ENCODE data around the gene GREB1.

The GREB1 gene

DNA sequence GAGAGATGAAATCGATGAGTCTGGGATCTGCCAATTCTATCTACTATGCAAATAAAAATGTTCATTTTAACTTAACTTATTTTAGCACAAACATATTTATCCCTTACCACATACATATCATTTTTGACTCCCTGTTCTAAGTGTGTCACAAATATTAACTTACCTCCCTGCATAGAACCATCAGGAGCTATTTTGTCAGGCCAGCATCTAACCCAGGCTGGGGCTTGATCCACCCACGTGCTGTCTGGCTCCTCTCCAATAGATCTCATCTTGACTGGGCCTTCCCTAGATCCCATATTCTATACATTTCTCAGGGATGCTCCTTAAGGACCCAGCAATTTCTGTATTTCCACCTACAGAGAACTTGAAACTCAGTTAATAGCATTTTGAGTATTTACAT lies 115.2 kb downstream of the GREB1 start:
- no peak overlapping the region for H3K9ac ChIP-seq (ENCODE audit: low read length)
- no peak overlapping the region for H3K27ac ChIP-seq (ENCODE audit: low read depth, low read length)
- no peaks in the 10 kb centered on the region for H3K27me3 ChIP-seq (ENCODE audit: control insufficient read depth, insufficient read depth, low read length)
- no peaks in the 10 kb centered on the region for H3K9me3 ChIP-seq (ENCODE audit: control insufficient read depth, insufficient read depth, low read depth, low read length)
- no peak overlapping the region for H3K4me3 ChIP-seq (ENCODE audit: low read depth, low read length)
- H3K4me1 ChIP-seq (ENCODE audit: control insufficient read depth, insufficient read depth, low read length) = no peaks in the 10 kb centered on the region
- no peaks in the 10 kb centered on the region for H3K36me3 ChIP-seq (ENCODE audit: control insufficient read depth, insufficient read depth, low read length)

DNA sequence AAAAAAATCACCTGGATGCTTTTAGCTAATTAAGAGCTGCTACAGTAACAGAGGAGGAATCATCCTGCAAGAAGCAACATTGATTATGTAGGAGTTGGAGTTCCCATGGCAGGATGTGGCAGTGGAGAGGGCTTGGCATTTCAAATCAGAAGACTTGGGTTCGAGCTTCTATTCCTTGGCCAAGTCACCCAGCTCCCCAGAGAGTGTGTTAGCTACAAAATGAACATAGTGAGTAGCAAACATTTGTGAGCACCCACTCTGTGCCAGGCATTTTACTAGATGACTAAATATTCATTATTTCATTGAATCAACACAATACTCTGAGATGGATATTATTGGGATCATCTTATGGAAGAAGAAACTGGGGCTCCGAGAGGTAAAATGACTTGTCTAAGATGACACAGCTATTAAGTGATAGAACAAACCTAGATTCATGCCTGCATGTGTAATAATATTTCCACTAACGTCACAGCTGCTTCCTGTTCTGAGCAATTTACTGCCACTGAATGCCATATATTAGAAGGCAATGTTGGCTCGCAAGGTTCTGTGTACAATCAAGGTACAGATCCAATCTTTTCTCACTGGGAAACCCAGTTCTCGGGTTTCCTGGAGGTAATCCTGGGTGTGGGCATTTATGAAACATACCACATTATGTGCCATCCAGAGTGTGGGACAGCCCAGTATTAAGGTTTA lies 118.2 kb downstream of the GREB1 start:
- no peaks in the 10 kb centered on the region for H3K27me3 ChIP-seq (ENCODE audit: control insufficient read depth, insufficient read depth, low read length)
- no peak overlapping the region for H3K27ac ChIP-seq (ENCODE audit: low read depth, low read length)

DNA sequence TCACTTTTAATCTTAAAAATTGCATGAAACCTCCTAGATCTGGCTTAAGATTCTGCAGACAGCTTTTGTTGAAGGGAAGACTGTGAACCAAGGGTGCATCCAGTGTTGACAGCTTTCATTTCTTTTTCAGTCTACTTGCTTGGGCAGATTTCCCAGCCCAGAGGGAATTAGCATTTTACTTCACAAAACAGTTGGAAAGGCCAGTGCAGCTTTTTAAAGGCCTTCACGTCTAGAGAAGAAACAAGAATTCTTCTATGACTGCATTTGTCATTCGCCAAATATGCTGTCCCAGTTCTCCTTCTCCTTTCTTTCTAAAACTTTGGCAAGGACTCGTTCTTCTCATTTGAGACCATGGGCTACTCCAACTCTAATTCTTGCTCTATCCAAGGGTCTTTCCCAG lies 118.7 kb downstream of the GREB1 start:
- no peaks in the 10 kb centered on the region for H3K27me3 ChIP-seq (ENCODE audit: control insufficient read depth, insufficient read depth, low read length)
- H3K36me3 ChIP-seq (ENCODE audit: control insufficient read depth, insufficient read depth, low read length) = no peaks in the 10 kb centered on the region
- H3K4me3 ChIP-seq (ENCODE audit: low read depth, low read length) = no peak overlapping the region
- no peaks in the 10 kb centered on the region for H3K9me3 ChIP-seq (ENCODE audit: control insufficient read depth, insufficient read depth, low read depth, low read length)
- no peak overlapping the region for H3K27ac ChIP-seq (ENCODE audit: low read depth, low read length)
- H3K9ac ChIP-seq (ENCODE audit: low read length) = no peak overlapping the region
- no peaks in the 10 kb centered on the region for H3K4me1 ChIP-seq (ENCODE audit: control insufficient read depth, insufficient read depth, low read length)

More for the DNA sequence above, 118.2 kb downstream of the GREB1 start:
- Histone ChIP-seq H3K9me3 (ENCODE audit: control insufficient read depth, insufficient read depth, low read depth, low read length) (no peaks in the 10 kb centered on the region), H3K4me3 (ENCODE audit: low read depth, low read length) (no peak overlapping the region), H3K9ac (ENCODE audit: low read length) (no peak overlapping the region), H3K36me3 (ENCODE audit: control insufficient read depth, insufficient read depth, low read length) (no peaks in the 10 kb centered on the region), H3K4me1 (ENCODE audit: control insufficient read depth, insufficient read depth, low read length) (no peaks in the 10 kb centered on the region)

DNA sequence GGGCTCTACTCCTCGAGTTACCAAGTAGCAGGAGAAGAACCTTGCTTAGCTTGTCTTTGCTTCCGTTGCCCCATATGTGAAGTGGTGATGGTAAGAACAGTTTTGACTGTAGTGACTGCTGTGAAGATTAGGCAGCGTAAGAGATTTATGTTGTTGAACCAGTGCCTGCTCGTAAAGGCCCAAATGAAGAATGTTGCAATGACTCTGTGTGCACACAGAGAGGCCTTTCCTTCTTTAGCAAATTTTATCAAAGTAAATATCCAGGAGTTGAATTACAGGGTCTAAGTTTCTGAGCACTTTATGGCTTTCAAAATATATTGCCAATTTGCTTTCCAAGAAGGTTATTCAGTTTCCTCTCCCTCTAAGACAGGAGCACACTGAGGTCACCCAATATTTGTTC lies 121.7 kb downstream of the GREB1 start:
- Histone ChIP-seq H3K36me3 (ENCODE audit: control insufficient read depth, insufficient read depth, low read length) (no peaks in the 10 kb centered on the region), H3K4me3 (ENCODE audit: low read depth, low read length) (no peak overlapping the region), H3K4me1 (ENCODE audit: control insufficient read depth, insufficient read depth, low read length) (no peaks in the 10 kb centered on the region), H3K9ac (ENCODE audit: low read length) (no peak overlapping the region), H3K9me3 (ENCODE audit: control insufficient read depth, insufficient read depth, low read depth, low read length) (0 out of 2 replicates have a peak, but pooled peaks cover 2% of the 10 kb centered on the region), H3K27me3 (ENCODE audit: control insufficient read depth, insufficient read depth, low read length) (no peaks in the 10 kb centered on the region), H3K27ac (ENCODE audit: low read depth, low read length) (no peak overlapping the region)

DNA sequence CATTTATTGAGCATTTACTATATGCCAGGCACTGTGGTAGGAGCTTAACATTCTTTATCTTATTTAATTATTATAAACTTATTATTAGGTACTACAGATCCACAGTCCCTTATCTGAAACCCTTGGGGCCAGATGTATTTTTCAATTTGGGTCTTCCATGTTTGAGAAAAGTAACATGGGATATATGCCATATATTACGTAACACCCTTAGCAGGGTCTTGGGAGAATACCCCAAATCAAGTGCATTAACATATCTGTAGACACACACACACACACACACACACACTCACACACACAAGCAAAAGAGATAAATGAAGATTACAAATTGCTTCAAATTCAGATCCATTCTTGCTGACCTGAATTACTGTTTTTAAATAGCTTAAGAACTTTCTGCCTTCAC lies 122.4 kb downstream of the GREB1 start:
- Histone ChIP-seq H3K4me3 (ENCODE audit: low read depth, low read length) (no peak overlapping the region), H3K4me1 (ENCODE audit: control insufficient read depth, insufficient read depth, low read length) (no peaks in the 10 kb centered on the region), H3K9me3 (ENCODE audit: control insufficient read depth, insufficient read depth, low read depth, low read length) (0 out of 2 replicates have a peak, but pooled peaks cover 2% of the 10 kb centered on the region), H3K36me3 (ENCODE audit: control insufficient read depth, insufficient read depth, low read length) (no peaks in the 10 kb centered on the region), H3K9ac (ENCODE audit: low read length) (no peak overlapping the region), H3K27me3 (ENCODE audit: control insufficient read depth, insufficient read depth, low read length) (no peaks in the 10 kb centered on the region), H3K27ac (ENCODE audit: low read depth, low read length) (no peak overlapping the region)

DNA sequence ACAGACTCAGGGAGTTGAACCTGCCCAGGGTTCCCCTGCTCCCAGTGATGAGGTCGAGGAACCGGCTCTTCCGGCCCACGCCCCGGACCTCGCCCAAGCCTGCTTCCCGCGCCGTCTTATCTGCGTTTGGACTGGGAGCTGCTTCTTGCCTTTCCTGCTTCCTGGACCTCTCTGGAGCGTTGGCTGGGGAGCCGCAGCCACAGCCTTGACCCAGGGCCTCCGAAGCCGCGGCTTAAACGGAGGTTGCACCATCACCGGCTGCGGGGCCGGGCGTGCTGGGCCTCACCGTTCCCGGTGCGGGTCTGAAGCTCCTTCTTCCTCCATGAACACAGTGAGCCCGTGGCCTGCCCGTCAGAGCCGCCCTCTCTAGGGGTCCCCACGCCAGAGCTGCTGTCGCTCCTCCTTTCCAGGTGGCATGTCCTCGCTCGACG lies 122.8 kb downstream of the GREB1 start:
- Histone ChIP-seq H3K9ac (ENCODE audit: low read length) (no peak overlapping the region), H3K36me3 (ENCODE audit: control insufficient read depth, insufficient read depth, low read length) (no peaks in the 10 kb centered on the region), H3K4me1 (ENCODE audit: control insufficient read depth, insufficient read depth, low read length) (no peaks in the 10 kb centered on the region), H3K9me3 (ENCODE audit: control insufficient read depth, insufficient read depth, low read depth, low read length) (0 out of 2 replicates have a peak, but pooled peaks cover 2% of the 10 kb centered on the region), H3K4me3 (ENCODE audit: low read depth, low read length) (no peak overlapping the region), H3K27ac (ENCODE audit: low read depth, low read length) (no peak overlapping the region), H3K27me3 (ENCODE audit: control insufficient read depth, insufficient read depth, low read length) (no peaks in the 10 kb centered on the region)

DNA sequence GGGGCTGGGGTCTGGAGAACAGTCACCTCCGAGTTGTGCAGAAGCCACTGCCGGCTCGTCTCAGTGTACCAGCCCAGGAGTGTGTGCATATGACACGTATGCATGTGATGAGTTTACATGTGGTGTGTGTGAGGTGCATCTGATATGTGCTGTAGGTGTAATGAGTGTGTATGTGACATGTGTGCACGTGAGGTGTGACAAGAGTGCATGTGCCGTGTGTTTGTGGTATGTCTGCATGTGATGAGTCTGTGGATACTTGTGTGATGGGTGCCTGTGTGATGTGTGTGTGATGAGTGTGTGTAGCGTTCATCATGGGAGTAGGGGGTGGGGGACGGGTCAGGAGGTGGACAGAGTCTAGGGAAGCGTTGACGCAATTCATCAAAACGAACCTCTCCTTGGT lies 123.3 kb downstream of the GREB1 start:
- Histone ChIP-seq H3K9me3 (ENCODE audit: control insufficient read depth, insufficient read depth, low read depth, low read length) (0 out of 2 replicates have a peak, but pooled peaks cover 2% of the 10 kb centered on the region), H3K27me3 (ENCODE audit: control insufficient read depth, insufficient read depth, low read length) (no peaks in the 10 kb centered on the region), H3K9ac (ENCODE audit: low read length) (no peak overlapping the region), H3K4me1 (ENCODE audit: control insufficient read depth, insufficient read depth, low read length) (no peaks in the 10 kb centered on the region), H3K27ac (ENCODE audit: low read depth, low read length) (no peak overlapping the region), H3K36me3 (ENCODE audit: control insufficient read depth, insufficient read depth, low read length) (no peaks in the 10 kb centered on the region), H3K4me3 (ENCODE audit: low read depth, low read length) (no peak overlapping the region)

DNA sequence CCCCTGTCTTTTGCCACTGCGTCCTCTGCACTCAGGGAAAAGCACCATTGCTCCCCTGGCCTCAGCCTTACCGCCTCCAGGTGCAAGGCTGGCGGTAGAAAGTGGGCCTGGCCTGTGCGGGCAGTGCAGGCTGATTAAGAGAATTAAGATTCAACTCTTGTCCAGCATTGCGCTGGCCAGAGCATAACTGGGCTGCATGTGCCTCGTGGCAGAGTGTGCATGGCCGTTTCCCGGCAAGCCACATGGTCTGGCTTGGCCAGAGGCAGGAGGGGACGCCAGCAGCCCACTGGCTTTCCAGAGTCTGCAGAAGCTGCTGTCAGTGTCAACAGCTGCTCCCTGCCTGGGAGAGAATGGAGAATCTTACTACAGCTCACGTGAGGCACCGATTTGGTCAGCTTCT lies 123.8 kb downstream of the GREB1 start:
- Histone ChIP-seq H3K27me3 (ENCODE audit: control insufficient read depth, insufficient read depth, low read length) (no peaks in the 10 kb centered on the region), H3K9ac (ENCODE audit: low read length) (no peak overlapping the region), H3K4me1 (ENCODE audit: control insufficient read depth, insufficient read depth, low read length) (no peaks in the 10 kb centered on the region), H3K27ac (ENCODE audit: low read depth, low read length) (no peak overlapping the region), H3K36me3 (ENCODE audit: control insufficient read depth, insufficient read depth, low read length) (no peaks in the 10 kb centered on the region), H3K9me3 (ENCODE audit: control insufficient read depth, insufficient read depth, low read depth, low read length) (peaks cover 3% of the 10 kb centered on the region; the same call in 1 of the 2 replicates), H3K4me3 (ENCODE audit: low read depth, low read length) (no peak overlapping the region)

DNA sequence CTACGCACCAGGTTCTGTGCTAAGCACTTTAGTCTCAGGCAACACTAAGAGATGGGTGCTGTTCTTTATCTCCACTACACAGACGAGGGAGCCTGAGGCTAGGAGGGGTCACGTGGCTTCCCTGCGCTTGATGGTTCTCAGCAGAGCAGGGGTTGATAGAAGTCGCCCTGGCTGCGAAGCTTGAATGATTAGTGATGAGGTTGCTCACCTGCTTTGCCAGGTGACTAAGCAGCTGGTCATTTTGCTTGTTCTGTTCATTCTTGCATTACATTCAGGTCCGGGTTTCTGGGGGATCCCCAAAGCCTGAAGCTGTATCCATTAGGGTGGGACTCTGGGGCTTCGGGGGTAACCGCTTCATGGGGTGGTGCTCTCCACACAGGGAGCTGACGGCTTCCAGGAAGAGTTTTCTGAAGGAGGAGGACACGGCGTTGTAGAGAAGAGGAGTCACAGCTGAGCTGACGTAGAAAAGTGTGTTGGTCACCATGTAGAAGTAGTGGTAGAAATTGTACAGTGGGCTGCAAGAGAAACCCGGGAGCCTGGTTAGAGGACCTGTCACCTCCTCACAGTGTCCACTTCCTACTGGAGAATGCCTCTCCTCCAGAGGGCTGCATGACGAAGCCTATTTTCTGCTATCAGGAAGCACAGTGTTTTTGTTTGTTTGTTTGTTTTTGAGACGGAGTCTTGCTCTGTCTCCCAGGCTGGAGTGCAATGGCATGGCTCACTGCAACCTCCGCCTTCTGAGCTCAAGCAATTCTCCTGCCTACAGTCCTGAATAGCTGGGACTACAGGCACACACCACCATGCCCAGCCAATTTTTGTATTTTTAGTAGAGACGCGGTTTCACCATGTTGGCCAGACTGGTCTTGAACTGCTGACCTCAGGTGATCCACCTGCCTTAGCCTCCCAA lies 124.6 kb downstream of the GREB1 start:
- Histone ChIP-seq H3K4me3 (ENCODE audit: low read depth, low read length) (no peak overlapping the region), H3K36me3 (ENCODE audit: control insufficient read depth, insufficient read depth, low read length) (no peaks in the 10 kb centered on the region), H3K9ac (ENCODE audit: low read length) (no peak overlapping the region), H3K27me3 (ENCODE audit: control insufficient read depth, insufficient read depth, low read length) (no peaks in the 10 kb centered on the region), H3K4me1 (ENCODE audit: control insufficient read depth, insufficient read depth, low read length) (no peaks in the 10 kb centered on the region), H3K27ac (ENCODE audit: low read depth, low read length) (no peak overlapping the region), H3K9me3 (ENCODE audit: control insufficient read depth, insufficient read depth, low read depth, low read length) (peaks cover 9% of the 10 kb centered on the region; the same call in 1 of the 2 replicates)

DNA sequence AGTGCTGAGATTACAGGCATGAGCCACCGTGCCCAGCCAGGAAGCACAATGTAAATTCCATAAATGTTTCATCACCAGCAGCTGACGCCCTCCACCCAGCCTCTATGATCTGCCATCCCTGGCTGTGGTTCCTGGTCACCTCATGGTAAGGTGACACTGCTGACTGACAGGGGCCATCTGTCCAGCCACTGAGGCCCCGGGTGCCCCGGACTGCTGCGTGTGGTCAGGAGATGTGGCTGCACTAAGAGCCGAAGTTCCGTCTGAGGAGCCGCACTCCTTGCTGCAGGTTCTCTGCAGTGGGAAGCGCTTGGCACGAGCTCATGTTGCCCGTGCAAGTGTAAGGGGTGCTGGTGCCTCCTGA lies 125.2 kb downstream of the GREB1 start:
- no peak overlapping the region for H3K27ac ChIP-seq (ENCODE audit: low read depth, low read length)
- H3K4me1 ChIP-seq (ENCODE audit: control insufficient read depth, insufficient read depth, low read length) = no peaks in the 10 kb centered on the region
- H3K27me3 ChIP-seq (ENCODE audit: control insufficient read depth, insufficient read depth, low read length) = no peaks in the 10 kb centered on the region
- peaks cover 9% of the 10 kb centered on the region; the same call in 1 of the 2 replicates for H3K9me3 ChIP-seq (ENCODE audit: control insufficient read depth, insufficient read depth, low read depth, low read length)
- H3K36me3 ChIP-seq (ENCODE audit: control insufficient read depth, insufficient read depth, low read length) = no peaks in the 10 kb centered on the region
- no peak overlapping the region for H3K4me3 ChIP-seq (ENCODE audit: low read depth, low read length)
- H3K9ac ChIP-seq (ENCODE audit: low read length) = no peak overlapping the region

DNA sequence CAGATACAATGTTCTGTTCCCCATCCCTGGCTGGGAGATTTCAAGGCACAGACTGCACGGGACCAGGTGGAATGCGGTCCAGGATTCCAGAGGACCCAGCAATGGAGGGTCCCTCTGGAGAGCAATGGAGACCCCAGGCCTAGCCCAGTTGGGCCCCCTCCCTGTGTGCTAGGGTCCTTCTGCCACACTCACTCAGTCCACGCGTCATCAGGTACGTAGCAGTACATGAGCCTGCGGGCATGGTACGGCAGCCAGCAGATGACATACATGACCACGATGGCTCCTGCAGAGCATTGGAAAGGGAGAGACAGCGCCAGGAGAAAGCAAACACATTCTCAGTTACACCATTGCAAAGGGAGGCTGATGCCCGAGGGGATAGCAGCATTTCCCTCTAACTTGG lies 126.0 kb downstream of the GREB1 start:
- Histone ChIP-seq H3K27me3 (ENCODE audit: control insufficient read depth, insufficient read depth, low read length) (no peaks in the 10 kb centered on the region), H3K27ac (ENCODE audit: low read depth, low read length) (no peak overlapping the region), H3K9me3 (ENCODE audit: control insufficient read depth, insufficient read depth, low read depth, low read length) (peaks cover 9% of the 10 kb centered on the region; the same call in 1 of the 2 replicates), H3K4me1 (ENCODE audit: control insufficient read depth, insufficient read depth, low read length) (no peaks in the 10 kb centered on the region), H3K36me3 (ENCODE audit: control insufficient read depth, insufficient read depth, low read length) (no peaks in the 10 kb centered on the region), H3K4me3 (ENCODE audit: low read depth, low read length) (no peak overlapping the region), H3K9ac (ENCODE audit: low read length) (no peak overlapping the region)

Data from HUES6 (cell line).